HG03378 (cell line): ENCODE data around the gene ZCCHC24.
"Not testable (repeated sequence)": the region's sequence is repeated elsewhere in the genome, so short reads cannot be mapped to it uniquely, and the experiment has no call there.

ENCODE experiments used
- ATAC-seq: cut with Tn5 transposase; IDR thresholded peaks from one replicate; pipeline ENCODE4 v1.9.1; 2021; ENCODE audit warnings: mild to moderate bottlenecking, moderate library complexity; ENCODE audit not compliant: unreplicated experiment

The ZCCHC24 gene

DNA sequence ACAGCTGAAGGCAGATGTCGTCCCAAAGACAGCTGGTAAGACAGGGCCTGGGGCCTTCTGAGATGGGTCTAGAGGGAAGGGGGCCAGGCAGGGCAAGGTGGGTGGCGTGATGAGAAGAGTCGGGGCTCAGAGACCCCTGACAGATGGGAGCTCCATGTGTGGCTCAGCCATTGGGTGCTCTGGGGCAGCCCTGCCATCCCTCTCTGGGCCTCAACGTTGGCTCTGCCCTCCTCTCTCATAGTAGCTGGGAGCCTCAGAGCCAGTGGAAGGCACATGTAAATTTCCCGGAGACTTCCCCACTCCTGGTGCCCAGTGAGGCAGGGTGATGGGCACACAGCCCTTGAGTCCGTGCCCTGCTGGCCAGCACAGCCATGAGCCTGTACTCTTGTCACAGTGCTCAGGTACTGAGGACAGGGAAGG lies 96.3 kb downstream of the ZCCHC24 start:
- no peak for ATAC-seq

GRCh38 chr10:79348640-79348988 lies 96.8 kb downstream of the ZCCHC24 start:
- ATAC-seq, result no peak

- peak; percentile 66 for ATAC-seq
These were observed 97.4 kb downstream of the ZCCHC24 start for GRCh38 chr10:79347894-79348639.

- peak; percentile 66 for ATAC-seq
These were observed 98.1 kb downstream of the ZCCHC24 start, which contains the start of gene PPIF for GRCh38 chr10:79347226-79347893. TSS of gene PPIF (plus strand) at chr10:79347469. CDS start at chr10:79347549, 80 bp downstream.

GRCh38 chr10:79346388-79347225 lies 98.8 kb downstream of the ZCCHC24 start:
- peak; percentile 4 for ATAC-seq

DNA sequence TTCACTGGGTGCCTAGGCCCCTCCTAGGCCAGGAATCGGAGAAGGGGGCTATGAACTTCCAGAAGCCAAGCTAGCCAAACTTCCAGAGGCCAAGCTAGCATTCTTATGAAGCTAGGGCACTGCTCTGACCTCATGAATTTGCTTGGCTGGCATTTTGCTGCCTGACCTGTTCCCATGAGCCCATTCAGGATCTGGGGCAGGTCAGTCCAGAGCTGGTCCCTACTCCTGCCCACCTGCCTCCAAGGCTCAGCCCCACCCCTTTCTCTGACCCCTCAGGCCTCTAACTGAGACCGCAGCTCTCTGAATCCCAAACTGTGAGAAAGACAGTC lies 99.4 kb downstream of the ZCCHC24 start:
- ATAC-seq, result no peak

- ATAC-seq, result no peak
These were observed 100.0 kb downstream of the ZCCHC24 start for GRCh38 chr10:79345241-79346011.

GRCh38 chr10:79344502-79345195 lies 100.8 kb downstream of the ZCCHC24 start:
- no peak for ATAC-seq

DNA sequence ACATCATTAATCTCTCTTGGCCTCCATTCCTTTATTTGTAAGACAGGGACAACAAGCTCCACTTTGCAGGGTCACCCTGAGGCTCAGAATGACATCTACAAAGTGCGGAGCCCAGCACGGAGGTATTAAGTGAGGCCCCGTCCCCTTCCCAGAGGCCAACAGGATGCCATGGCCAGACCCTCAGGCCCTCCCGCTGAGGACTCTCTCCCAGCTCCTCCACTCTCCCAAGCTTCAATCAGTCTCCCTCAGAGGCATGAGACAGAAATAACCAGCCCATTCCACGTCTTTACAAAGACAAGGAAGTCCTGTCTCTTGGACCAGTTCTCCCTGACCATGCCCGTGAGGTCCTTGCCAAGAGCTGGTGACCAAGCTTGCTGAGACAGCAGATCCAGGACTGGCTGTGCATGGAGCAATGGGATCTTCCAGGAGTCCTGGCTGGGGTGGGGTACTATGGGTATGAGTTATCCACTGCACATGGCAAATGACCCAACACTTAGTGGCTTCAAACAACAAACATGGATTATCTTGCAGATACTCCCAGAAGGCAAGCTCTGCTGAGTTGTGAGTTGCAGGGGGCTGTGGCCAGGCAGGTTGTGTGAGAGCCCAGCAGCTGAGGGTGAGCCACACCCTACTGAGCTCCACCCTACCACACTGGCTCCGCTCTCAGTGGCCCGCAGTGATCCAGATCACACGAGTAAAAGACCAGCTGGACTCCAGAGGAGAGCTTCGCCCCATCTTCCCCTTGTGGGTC lies 102.4 kb downstream of the ZCCHC24 start:
- no peak for ATAC-seq

DNA sequence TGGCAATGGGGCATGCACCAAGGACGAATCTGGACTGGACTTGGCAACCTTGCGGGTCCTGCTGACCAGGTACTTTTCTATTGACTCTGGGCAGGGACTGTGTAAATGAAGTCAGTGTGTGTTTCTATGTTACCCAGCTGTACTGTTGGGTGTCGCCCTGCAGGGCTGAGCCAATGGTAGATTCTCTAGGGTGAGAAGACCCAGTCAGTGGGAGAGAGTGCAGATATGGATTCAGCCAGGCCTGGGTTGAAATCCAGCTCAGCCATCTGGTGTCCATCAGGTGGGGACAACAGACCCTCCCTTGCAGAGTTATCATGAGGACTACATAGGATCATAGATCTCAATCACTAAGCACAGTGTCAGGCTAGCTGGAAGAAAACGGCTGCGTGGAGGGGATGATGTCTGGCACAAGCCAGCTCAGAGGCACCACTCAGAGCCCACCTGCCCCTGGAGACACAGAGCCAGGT lies 103.1 kb downstream of the ZCCHC24 start:
- ATAC-seq, result no peak

DNA sequence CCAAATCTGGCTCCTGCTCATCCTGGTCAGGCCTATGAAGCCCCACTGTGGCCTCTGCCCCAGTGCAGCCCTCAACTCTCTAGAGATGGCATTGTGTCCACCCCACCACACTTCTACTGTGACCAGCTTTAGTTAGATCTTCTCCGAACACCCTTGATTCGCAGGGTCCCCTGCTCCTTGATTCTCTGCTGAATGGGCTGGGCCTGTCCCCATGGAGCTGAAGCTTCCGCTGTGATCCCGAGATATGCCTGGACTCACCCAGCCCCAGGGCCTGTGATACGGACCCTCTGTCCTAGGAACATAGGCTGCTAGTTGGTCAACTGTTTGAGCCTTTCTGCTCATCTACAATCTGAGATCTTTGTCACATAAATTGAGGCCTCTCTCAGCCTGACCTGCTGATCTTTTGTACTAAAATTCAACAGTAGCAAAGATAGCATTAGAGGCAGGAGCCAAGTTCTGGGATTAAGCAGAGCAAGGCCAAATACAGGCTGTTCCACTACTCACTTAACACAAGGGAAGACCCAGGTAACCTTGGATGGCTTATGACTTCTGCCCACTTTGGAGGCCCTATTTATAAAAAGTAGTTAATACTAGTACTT lies 104.7 kb downstream of the ZCCHC24 start:
- no peak for ATAC-seq

DNA sequence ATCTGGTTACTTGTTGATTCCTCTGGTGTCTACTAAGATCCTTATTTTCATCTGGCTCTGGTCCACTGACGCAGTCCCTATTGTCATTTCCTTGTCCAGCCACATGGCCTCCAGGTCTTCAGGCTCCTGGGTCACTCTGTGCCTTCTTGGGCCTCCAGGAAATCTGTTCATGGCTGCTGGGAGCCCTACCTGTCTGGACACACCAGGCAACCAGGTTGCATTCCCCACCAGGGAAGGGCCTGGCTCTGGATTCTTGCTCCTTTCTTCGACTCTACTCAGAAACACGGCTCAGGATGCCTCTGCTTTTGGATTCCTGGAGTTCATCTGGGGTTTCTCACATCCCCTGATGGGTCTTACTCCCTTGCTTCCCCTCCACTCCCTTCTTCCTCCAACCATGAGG lies 106.2 kb downstream of the ZCCHC24 start:
- no peak for ATAC-seq

GRCh38 chr10:79337783-79338469 lies 107.5 kb downstream of the ZCCHC24 start:
- not testable (repeated sequence) for ATAC-seq

GRCh38 chr10:79336739-79337138 lies 108.7 kb downstream of the ZCCHC24 start:
- no peak for ATAC-seq

DNA sequence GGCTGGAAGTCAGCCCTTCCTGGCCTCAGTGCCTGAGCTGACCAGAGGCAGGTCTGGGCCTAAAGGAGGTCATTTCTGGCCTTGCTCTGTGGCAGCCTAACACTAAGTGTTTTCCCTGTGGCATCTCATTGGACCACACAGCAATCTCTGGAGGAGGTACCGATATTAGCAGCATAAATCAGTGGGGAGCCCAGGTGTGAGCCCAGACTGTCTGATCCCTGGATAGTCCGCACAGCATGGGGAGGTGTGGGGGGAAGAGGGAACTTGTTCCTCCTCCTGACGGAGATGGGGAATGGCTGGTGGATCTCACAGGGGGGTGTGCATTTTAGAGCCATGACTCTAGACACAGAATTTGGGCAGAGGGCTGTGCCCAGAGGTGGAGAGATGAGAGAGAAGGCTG lies 109.1 kb downstream of the ZCCHC24 start:
- ATAC-seq, result no peak

DNA sequence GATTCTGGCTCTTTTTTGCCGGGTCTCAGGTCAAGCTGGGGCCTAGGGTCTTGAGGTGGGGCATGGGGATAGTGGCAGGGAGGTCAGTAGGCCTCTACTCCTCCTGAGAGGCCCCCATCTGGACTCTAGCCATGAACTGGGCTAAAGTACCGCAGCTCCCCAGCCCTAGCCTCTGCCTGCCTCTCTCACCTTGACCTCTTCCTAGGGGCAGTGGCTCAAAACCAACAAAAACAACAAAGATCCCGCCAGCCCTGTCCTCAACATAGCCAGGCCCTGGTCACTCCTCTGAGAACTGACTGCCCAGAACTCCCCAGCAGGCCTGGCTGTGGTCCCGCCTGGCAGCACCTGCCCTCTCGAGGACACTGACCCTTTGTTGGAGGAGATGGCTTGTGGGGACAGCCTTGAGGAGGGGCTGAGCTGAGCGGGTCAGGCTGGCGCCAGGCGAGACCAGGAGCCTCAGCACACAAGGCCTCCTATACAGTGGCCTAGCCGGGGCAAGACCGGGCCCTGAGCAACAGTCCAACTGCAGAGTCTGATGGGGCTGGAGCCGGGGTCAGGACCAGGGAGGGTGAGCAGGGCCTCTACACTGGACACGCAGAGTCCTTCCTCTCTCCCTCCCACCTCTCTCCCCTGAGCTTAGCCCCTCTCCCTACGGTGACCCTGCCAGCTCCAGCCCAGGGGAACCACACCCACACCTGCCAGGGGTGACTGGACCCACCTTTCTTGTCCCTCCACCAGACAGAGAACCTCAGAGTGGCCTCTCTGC lies 109.8 kb downstream of the ZCCHC24 start:
- ATAC-seq, result no peak

- no peak for ATAC-seq
These were observed 110.3 kb downstream of the ZCCHC24 start for GRCh38 chr10:79335094-79335469.

- no peak for ATAC-seq
These were observed 110.9 kb downstream of the ZCCHC24 start for GRCh38 chr10:79334573-79334972.
